HFF-Myc (cell line): ENCODE data around the gene TMPRSS3.

Experiments used
- DNase-seq: peaks from one replicate; pipeline ENCODE4 v3.0.0-alpha.2; 2011; ENCODE audit warnings: low read depth; ENCODE audit errors: extremely low read depth
- H3K4me3 ChIP-seq: replicated peaks from 2 replicates; pipeline ENCODE4 v1.5.1; 2011; ENCODE audit warnings: low read depth, mild to moderate bottlenecking, control low read depth, low read length
- CTCF ChIP-seq: IDR thresholded peaks from 2 replicates; pipeline ENCODE4 v1.5.1; 2012; ENCODE audit warnings: mild to moderate bottlenecking, low read depth, low read length, control low read depth; ENCODE audit errors: missing control alignments

TMPRSS3 gene

GRCh38 chr21:42332557-42333317 is 63.1 kb downstream of the TMPRSS3 start:
- H3K4me3 ChIP-seq: no peak overlapping the region
- no peak for DNase-seq
- no peak for TF ChIP-seq CTCF

- no peak overlapping the region for H3K4me3 ChIP-seq
- DNase-seq: no peak
- no peak for TF ChIP-seq CTCF
Observed at GRCh38 chr21:42331660-42332059, 64.2 kb downstream of the TMPRSS3 start.

- no peak overlapping the region for H3K4me3 ChIP-seq
- TF ChIP-seq CTCF: no peak
- DNase-seq: no peak
Observed at GRCh38 chr21:42330380-42331371, 65.2 kb downstream of the TMPRSS3 start.

GRCh38 chr21:42324896-42325295 is 71.0 kb downstream of the TMPRSS3 start:
- no peak for TF ChIP-seq CTCF
- DNase-seq: no peak
- H3K4me3 ChIP-seq: no peak overlapping the region
